A549 treated with AZD2906 at 1 μM for 4 hours (cell line): Measurements from ENCODE around the gene SMARCB1. TPM values are rescaled to one million over a fixed set of nuclear protein-coding genes. Genes with fewer than 3 reads are reported as not detected.

Source experiments
- total RNA-seq: library from RNA; stranded (reverse); fragments of 200-300 nt; extraction: Qiagen RNA extraction; gene quantifications from 5 replicates; pipeline ENCODE4 v1.2.3, GENCODE V29; 2022

Gene SMARCB1
- 50.3 to 55.9 TPM (median 53.2 TPM) in 5 replicates for total RNA-seq

GRCh38 chr22:23786752-23787599, at the start of gene SMARCB1:
SMARCB1 (plus strand) TSS chr22:23786966; CDS start chr22:23787170, 204 bp downstream.

GRCh38 chr22:23750714-23751440, 35.9 kb upstream of the SMARCB1 start, which contains the start of gene ZNF70:
ZNF70 (minus strand) TSS chr22:23751112; CDS start chr22:23745140, 5,972 bp downstream.

GRCh38 chr22:23754220-23754919, 32.4 kb upstream of the SMARCB1 start, which contains the start of gene VPREB3:
VPREB3 (minus strand) TSS chr22:23754425; CDS start chr22:23754363, 62 bp downstream.

GRCh38 chr22:23762842-23763578, 23.8 kb upstream of the SMARCB1 start, which contains the start of gene C22orf15:
C22orf15 (plus strand) TSS chr22:23762990; CDS start chr22:23763307, 317 bp downstream.

GRCh38 chr22:23767673-23768548, 18.9 kb upstream of the SMARCB1 start, which contains the start of gene CHCHD10:
CHCHD10 (minus strand) TSS chr22:23767972; CDS start chr22:23767874, 98 bp downstream.

GRCh38 chr22:23772649-23773473, 13.9 kb upstream of the SMARCB1 start, which contains the start of gene MMP11:
MMP11 (plus strand) TSS chr22:23772849; CDS start chr22:23772871, 22 bp downstream.

GRCh38 chr22:23838681-23839468, 52.1 kb downstream of the SMARCB1 start, which contains the start of gene DERL3:
DERL3 (minus strand) TSS chr22:23839006; CDS start chr22:23838987, 19 bp downstream.

GRCh38 chr22:23857606-23858483, 71.1 kb downstream of the SMARCB1 start, which contains the start of gene SLC2A11:
SLC2A11 (plus strand) TSS chr22:23857875; CDS start chr22:23858000, 125 bp downstream.

Other genes with a start within 250 kb of the SMARCB1 start
- not detected in 5 replicates for gene IGLL1, start 206.7 kb upstream of the SMARCB1 start, total RNA-seq
- 0.11 to 0.37 TPM (median 0.26 TPM) in 3 of 5 replicates, not detected in the others for gene DRICH1, start 154.6 kb upstream of the SMARCB1 start, total RNA-seq
- not detected in 5 replicates for gene RGL4, start 96.0 kb upstream of the SMARCB1 start, total RNA-seq
- 0.91 to 1.4 TPM (median 1.0 TPM) in 5 replicates for gene ZNF70, start 35.9 kb upstream of the SMARCB1 start, total RNA-seq
- gene VPREB3, start 32.5 kb upstream of the SMARCB1 start, total RNA-seq: 0.74 to 1.0 TPM (median 0.77 TPM) in 5 replicates
- gene C22orf15, start 24.0 kb upstream of the SMARCB1 start, total RNA-seq: not detected in 5 replicates
- gene CHCHD10, start 19.0 kb upstream of the SMARCB1 start, total RNA-seq: 78.0 to 199 TPM (median 189 TPM) in 5 replicates
- 0.13 to 0.29 TPM (median 0.18 TPM) in 5 replicates for gene MMP11, start 14.1 kb upstream of the SMARCB1 start, total RNA-seq
- 0.42 to 0.74 TPM (median 0.59 TPM) in 5 replicates for gene DERL3, start 52.0 kb downstream of the SMARCB1 start, total RNA-seq
- gene SLC2A11, start 70.9 kb downstream of the SMARCB1 start, total RNA-seq: 8.9 to 10.5 TPM (median 9.9 TPM) in 5 replicates
- 487 to 986 TPM (median 932 TPM) in 5 replicates for gene MIF, start 107.4 kb downstream of the SMARCB1 start, total RNA-seq
- gene GSTT2B, start 174.2 kb downstream of the SMARCB1 start, total RNA-seq: 0.15 to 0.48 TPM (median 0.34 TPM) in 5 replicates
- gene DDTL, start 179.9 kb downstream of the SMARCB1 start, total RNA-seq: 1.3 to 1.8 TPM (median 1.7 TPM) in 5 replicates
- 114 to 185 TPM (median 157 TPM) in 5 replicates for gene DDT, start 187.5 kb downstream of the SMARCB1 start, total RNA-seq
- gene GSTT2, start 193.2 kb downstream of the SMARCB1 start, total RNA-seq: 0.27 TPM in 1 of 5 replicates, not detected in the others
- gene GSTT4, start 218.5 kb downstream of the SMARCB1 start, total RNA-seq: not detected in 5 replicates
- gene CABIN1, start 224.3 kb downstream of the SMARCB1 start, total RNA-seq: 28.4 to 38.5 TPM (median 35.0 TPM) in 5 replicates